Activated B cell treated with CpG ODN at 0.5 μM for 24 hours (primary cell): ENCODE data around the gene VGLL4. TPM values are rescaled to one million over a fixed set of nuclear protein-coding genes. Genes with fewer than 3 reads are reported as not detected.

Experiments used
- ATAC-seq: fragments of 200-7000 bp; cut with Tn5 transposase; one replicate; pipeline ENCODE4 v1.10.0; 2021; ENCODE audit warnings: low read depth, mild to moderate bottlenecking, moderate library complexity
- CTCF ChIA-PET: fragments of 350-600 bp; sonication (Branson Sonifier 250); formaldehyde crosslinking; loops from one replicate; lab custom pipeline; 2021; ENCODE audit warnings: antibody characterized with exemption; lab: Charles Lee
- POLR2A ChIA-PET: fragments of 350-600 bp; sonication (Branson Sonifier 250); formaldehyde crosslinking; loops from one replicate; lab custom pipeline; 2021; ENCODE audit warnings: antibody characterized with exemption; lab: Charles Lee
- DNase-seq: peaks from one replicate; pipeline ENCODE4 v3.0.0; 2022
- H3K27ac Mint-ChIP-seq: one replicate; pipeline ENCODE4 v1.8.0; 2020; ENCODE audit warnings: mixed read lengths
- H3K27me3 Mint-ChIP-seq: one replicate; pipeline ENCODE4 v1.8.0; 2021; ENCODE audit warnings: mixed read lengths
- H3K36me3 Mint-ChIP-seq: one replicate; pipeline ENCODE4 v1.8.0; 2021; ENCODE audit warnings: low read depth, mixed read lengths
- H3K4me1 Mint-ChIP-seq: one replicate; pipeline ENCODE4 v1.8.0; 2021; ENCODE audit warnings: mixed read lengths
- H3K4me3 Mint-ChIP-seq: one replicate; pipeline ENCODE4 v1.8.0; 2020; ENCODE audit warnings: mild to moderate bottlenecking, mixed read lengths
- H3K9me3 Mint-ChIP-seq: one replicate; pipeline ENCODE4 v1.8.0; 2020; ENCODE audit warnings: mixed read lengths
- intact Hi-C: fragments of 100-400 bp; cut with micrococcal nuclease; formaldehyde crosslinking; loops from one replicate; pipeline ENCODE4 v1.15.1; 2024
- total RNA-seq: library from RNA; stranded (reverse); gene quantifications from 2 replicates; pipeline ENCODE4 v1.2.3, GENCODE V29; 2022
- TF ChIP-seq, protein P1 (sequence below): fragments of 200-600 bp; IDR thresholded peaks from one replicate; pipeline ENCODE4 v1.8.0; 2022; ENCODE audit warnings: antibody characterized with exemption, mild to moderate bottlenecking

The VGLL4 gene
- total RNA-seq, 1 donor from 2014 or later = 19.3 TPM

DNA sequence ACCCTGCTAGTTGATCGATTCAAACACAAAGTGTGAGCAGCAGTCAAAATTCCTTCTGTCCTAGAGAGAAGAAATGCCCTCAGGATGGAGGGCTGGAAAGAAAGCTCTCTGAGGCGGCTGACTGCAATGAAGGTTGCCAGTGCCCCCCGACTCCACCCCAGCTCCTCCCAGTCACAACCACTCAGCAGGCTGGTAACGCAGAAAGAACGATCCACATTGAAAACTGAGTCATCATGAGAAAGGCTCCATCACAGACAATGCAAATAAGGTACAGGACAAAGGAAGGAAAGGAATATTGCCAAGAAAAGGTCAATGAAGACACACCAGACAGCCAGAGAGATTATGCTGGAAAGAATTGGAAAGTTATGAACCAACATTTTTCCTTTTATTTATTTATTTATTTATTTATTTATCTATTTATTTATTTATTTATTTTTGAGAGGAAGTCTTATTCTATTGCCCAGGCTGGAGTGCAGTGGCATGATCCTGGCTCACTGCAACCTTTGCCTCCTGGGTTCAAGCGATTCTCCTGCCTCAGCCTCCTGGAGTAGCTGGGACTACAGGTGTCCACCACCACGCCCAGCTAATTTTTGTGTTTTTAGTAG is 17.4 kb upstream of the VGLL4 start:
- TF ChIP-seq, protein P1, sequence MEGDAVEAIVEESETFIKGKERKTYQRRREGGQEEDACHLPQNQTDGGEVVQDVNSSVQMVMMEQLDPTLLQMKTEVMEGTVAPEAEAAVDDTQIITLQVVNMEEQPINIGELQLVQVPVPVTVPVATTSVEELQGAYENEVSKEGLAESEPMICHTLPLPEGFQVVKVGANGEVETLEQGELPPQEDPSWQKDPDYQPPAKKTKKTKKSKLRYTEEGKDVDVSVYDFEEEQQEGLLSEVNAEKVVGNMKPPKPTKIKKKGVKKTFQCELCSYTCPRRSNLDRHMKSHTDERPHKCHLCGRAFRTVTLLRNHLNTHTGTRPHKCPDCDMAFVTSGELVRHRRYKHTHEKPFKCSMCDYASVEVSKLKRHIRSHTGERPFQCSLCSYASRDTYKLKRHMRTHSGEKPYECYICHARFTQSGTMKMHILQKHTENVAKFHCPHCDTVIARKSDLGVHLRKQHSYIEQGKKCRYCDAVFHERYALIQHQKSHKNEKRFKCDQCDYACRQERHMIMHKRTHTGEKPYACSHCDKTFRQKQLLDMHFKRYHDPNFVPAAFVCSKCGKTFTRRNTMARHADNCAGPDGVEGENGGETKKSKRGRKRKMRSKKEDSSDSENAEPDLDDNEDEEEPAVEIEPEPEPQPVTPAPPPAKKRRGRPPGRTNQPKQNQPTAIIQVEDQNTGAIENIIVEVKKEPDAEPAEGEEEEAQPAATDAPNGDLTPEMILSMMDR = no peak
- peaks cover 2% of the 10 kb centered on the region for H3K4me1 Mint-ChIP-seq
- no peaks in the 10 kb centered on the region for H3K27me3 Mint-ChIP-seq
- POLR2A ChIA-PET = no interaction called here
- ATAC-seq = no peak
- no peak overlapping the region for H3K27ac Mint-ChIP-seq
- H3K4me3 Mint-ChIP-seq = no peak overlapping the region
- H3K9me3 Mint-ChIP-seq = no peaks in the 10 kb centered on the region
- DNase-seq = no peak
- intact Hi-C loops = no loop called here
- CTCF ChIA-PET = interaction anchor here (1.1 kb wide), 1 partner anchor 11 kb away, joined by 4 read pairs; no protein-coding TSS in a partner anchor
- no peaks in the 10 kb centered on the region for H3K36me3 Mint-ChIP-seq

- Mint-ChIP-seq H3K4me3 (no peak overlapping the region), H3K27ac (no peak overlapping the region), H3K36me3 (no peaks in the 10 kb centered on the region), H3K9me3 (no peaks in the 10 kb centered on the region), H3K4me1 (peaks cover 11% of the 10 kb centered on the region), H3K27me3 (no peaks in the 10 kb centered on the region)
- ATAC-seq (no peak), DNase-seq (no peak)
- ChIA-PET POLR2A (no interaction called here), CTCF (interaction anchor here (1.1 kb wide), 1 partner anchor 12 kb away, joined by 4 read pairs; no protein-coding TSS in a partner anchor)
- intact Hi-C loops = no loop called here
- TF ChIP-seq, protein P1 = no peak
These were observed 16.5 kb upstream of the VGLL4 start for GRCh38 chr3:11660242-11660641.

DNA sequence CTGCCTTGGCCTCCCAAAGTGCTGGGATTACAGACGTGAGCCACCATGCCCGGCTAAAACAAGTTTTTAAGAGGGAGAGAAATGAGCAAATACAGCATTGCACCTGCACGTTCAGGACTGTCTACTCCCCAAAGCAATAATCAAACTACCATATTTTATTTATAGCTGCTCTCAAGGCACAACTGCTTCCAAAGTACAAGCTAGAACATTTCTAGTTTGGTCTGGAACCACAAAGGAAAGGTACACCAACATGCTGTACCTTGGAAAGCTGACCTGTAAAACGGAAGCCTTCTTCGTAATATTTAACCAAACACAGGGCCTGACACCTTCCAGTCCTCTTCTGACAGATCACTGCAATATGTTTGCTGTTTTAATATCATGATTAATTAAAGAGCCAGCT is 14.5 kb upstream of the VGLL4 start:
- peaks cover 15% of the 10 kb centered on the region for H3K4me1 Mint-ChIP-seq
- intact Hi-C loops = no loop called here

GRCh38 chr3:11655196-11655928 is 11.6 kb upstream of the VGLL4 start:
- POLR2A ChIA-PET = no interaction called here

More for the DNA sequence above, 14.5 kb upstream of the VGLL4 start:
- Mint-ChIP-seq H3K27me3 (no peaks in the 10 kb centered on the region), H3K4me3 (no peak overlapping the region), H3K36me3 (no peaks in the 10 kb centered on the region), H3K27ac (no peak overlapping the region), H3K9me3 (no peaks in the 10 kb centered on the region)
- CTCF ChIA-PET = no interaction called here
- ATAC-seq (no peak), DNase-seq (no peak)
- POLR2A ChIA-PET = interaction anchor here (0.5 kb wide), 1 partner anchor 17 kb away, joined by 3 read pairs; no protein-coding TSS in a partner anchor
- TF ChIP-seq, protein P1 = no peak

More at GRCh38 chr3:11655196-11655928, 11.6 kb upstream of the VGLL4 start:
- Mint-ChIP-seq H3K9me3 (no peaks in the 10 kb centered on the region), H3K27ac (no peak overlapping the region), H3K4me3 (peak overlapping the region; percentile 1), H3K36me3 (no peaks in the 10 kb centered on the region), H3K27me3 (no peaks in the 10 kb centered on the region), H3K4me1 (peaks cover 15% of the 10 kb centered on the region)
- CTCF ChIA-PET = interaction anchor here (1.2 to 1.3 kb wide), 2 partner anchors 148 to 276 kb away, joined by 3 to 4 read pairs; no protein-coding TSS in a partner anchor
- intact Hi-C loops = loop anchor here (1.0 kb wide), 1 partner anchor 149 kb away; no protein-coding TSS in a partner anchor
- DNase-seq = no peak
- TF ChIP-seq, protein P1 = no peak
- ATAC-seq = peak; percentile 28
